OCI-LY7 (cell line): Measurements from ENCODE around the gene NDUFV1.

Experiments
- EZH2phosphoT487 ChIP-seq: fragments of 200-600 bp; sonication (generic); IDR thresholded peaks from 2 replicates; pipeline ENCODE4 v1.6.1; 2018; ENCODE audit warnings: low read depth, borderline replicate concordance, mild to moderate bottlenecking, mixed run types, antibody characterized with exemption, low read length, moderate library complexity, mixed read lengths
- TF ChIP-seq, protein P1 (sequence below): fragments of 200-600 bp; sonication (generic); conservative IDR thresholded peaks from 2 replicates; pipeline ENCODE4 v1.5.1; 2014; ENCODE audit warnings: mild to moderate bottlenecking, antibody characterized with exemption, low read length, moderate library complexity, mixed read lengths

DNA sequence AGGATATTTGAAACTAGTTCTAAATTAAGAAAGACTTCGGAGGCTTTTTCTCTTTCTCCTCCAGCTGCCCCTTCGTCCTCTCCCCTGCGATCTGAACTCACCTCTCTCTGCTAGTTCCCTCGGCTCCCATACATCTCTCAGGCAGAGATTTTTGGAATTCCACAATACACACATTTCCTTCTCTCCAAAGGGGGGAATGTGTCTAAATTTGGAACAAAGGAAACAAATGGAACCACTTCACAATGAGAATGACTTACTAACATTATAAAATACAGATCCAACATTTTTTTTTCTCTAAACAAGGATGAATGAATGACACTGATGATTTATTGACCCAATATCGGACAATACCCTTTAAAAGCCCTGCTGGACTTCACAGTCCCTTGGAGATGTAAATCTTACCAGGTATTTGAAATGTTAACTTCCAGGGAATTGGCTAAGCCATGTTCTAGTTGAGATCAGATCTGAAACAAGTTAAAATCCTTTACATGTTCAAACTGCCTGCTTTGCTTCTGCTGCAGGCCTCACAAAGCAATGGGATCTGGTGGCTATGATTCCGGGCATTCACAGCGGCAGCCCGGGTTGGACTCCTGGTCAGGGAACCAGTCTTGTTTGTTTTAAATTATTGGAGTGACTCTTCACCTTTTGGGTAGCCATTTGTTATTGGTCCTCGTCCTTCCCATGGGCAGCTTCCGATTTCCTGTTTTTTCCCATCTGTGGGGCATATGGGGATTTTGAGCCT lies 43.6 kb upstream of the NDUFV1 start:
- TF ChIP-seq, protein P1, sequence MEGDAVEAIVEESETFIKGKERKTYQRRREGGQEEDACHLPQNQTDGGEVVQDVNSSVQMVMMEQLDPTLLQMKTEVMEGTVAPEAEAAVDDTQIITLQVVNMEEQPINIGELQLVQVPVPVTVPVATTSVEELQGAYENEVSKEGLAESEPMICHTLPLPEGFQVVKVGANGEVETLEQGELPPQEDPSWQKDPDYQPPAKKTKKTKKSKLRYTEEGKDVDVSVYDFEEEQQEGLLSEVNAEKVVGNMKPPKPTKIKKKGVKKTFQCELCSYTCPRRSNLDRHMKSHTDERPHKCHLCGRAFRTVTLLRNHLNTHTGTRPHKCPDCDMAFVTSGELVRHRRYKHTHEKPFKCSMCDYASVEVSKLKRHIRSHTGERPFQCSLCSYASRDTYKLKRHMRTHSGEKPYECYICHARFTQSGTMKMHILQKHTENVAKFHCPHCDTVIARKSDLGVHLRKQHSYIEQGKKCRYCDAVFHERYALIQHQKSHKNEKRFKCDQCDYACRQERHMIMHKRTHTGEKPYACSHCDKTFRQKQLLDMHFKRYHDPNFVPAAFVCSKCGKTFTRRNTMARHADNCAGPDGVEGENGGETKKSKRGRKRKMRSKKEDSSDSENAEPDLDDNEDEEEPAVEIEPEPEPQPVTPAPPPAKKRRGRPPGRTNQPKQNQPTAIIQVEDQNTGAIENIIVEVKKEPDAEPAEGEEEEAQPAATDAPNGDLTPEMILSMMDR, result no peak
- TF ChIP-seq EZH2phosphoT487, result no peak
